Measurements from ENCODE around the gene KRT6B.
"Not testable (repeated sequence)": the region's sequence is repeated elsewhere in the genome, so short reads cannot be mapped to it uniquely, and the experiment has no call there.

The KRT6B gene

DNA sequence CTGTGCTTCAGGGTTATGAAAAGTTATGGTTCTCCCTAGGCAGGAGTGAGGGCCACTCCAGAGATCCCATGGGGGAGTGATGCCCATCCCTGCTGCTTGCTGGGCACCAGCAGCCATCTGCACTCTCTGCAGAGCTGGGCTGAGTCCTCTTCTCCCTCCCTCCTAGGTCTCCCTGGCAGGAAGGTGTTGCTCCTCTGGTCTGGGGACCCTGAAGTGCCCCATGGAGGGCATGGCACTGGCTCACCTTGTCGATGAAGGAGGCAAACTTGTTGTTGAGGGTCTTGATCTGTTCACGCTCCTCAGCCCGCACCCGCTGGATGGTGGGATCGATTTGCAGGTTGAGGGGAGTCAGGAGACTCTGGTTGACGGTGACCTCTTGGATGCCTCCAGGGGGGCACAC, 40.5 kb upstream of the KRT6B start:
- DNase-seq (ENCODE audit: low read depth in 1 of 2, low spot score in 1 of 2); H3K4me3 ChIP-seq (replicated peaks; ENCODE audit: insufficient read depth, low read length); H3K27ac ChIP-seq (replicated peaks); H3K27me3 ChIP-seq (ENCODE audit: insufficient read depth, poor library complexity, severe bottlenecking): not testable (repeated sequence)

DNA sequence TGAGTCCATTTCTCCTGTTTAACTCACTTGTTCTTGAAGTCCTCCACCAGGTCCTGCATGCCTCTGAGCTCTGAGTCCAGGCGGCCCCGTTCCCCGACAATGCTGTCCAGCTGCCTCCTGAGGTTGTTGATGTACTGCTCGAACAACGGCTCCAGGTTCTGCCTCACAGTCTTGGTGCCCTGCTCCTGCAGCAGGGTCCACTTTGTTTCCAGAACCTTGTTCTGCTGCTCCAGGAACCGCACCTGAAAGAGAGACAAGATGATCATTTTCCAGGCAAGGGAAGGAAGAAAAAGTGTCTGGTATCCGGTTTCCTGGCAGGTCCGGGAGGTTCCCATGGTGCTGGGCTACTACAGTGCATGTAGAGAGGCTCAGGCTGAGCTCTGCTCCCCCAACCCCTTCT, 39.5 kb upstream of the KRT6B start:
- not testable (repeated sequence) for H3K27me3 ChIP-seq (ENCODE audit: insufficient read depth, poor library complexity, severe bottlenecking); H3K4me3 ChIP-seq (replicated peaks; ENCODE audit: insufficient read depth, low read length); DNase-seq (ENCODE audit: low read depth in 1 of 2, low spot score in 1 of 2); H3K27ac ChIP-seq (replicated peaks)

DNA sequence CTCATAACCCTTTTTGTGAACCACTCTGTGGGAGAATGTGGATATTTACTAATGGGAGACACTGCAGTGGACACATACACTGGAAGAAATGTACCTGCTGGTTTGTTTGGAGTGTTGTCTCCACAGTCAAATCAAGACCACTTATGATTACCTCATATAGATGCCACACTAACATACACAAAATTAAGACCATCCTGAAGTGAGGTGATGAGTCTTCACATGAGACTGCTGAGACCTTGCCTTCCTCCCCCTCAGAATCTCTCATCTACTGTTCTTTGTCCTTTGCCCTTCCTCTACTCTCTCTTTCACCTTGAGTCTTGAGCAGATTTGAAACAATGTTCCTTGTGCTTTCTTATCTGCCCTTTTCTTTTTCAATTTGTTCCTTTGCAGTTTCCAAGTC, 36.8 kb upstream of the KRT6B start:
- Histone ChIP-seq H3K27ac (replicated peaks) (no peak overlapping the region), H3K27me3 (ENCODE audit: insufficient read depth, poor library complexity, severe bottlenecking) (no peaks in the 10 kb centered on the region), H3K4me3 (replicated peaks; ENCODE audit: insufficient read depth, low read length) (no peak overlapping the region)
- TF ChIP-seq GABPA (IDR thresholded peaks at IDR 0.05; ENCODE audit: low read depth) (no peak), CTCF (IDR thresholded peaks at IDR 0.05; ENCODE audit: insufficient read depth, low read length) (no peak), SPI1 (IDR thresholded peaks at IDR 0.05; ENCODE audit: borderline replicate concordance, low read depth) (no peak), POLR2AphosphoS5 (IDR thresholded peaks at IDR 0.05; ENCODE audit: low read depth) (no peak), REST (IDR thresholded peaks at IDR 0.05; ENCODE audit: insufficient replicate concordance, low read depth) (no peak)
- DNase-seq (ENCODE audit: low read depth in 1 of 2, low spot score in 1 of 2): no peak

DNA sequence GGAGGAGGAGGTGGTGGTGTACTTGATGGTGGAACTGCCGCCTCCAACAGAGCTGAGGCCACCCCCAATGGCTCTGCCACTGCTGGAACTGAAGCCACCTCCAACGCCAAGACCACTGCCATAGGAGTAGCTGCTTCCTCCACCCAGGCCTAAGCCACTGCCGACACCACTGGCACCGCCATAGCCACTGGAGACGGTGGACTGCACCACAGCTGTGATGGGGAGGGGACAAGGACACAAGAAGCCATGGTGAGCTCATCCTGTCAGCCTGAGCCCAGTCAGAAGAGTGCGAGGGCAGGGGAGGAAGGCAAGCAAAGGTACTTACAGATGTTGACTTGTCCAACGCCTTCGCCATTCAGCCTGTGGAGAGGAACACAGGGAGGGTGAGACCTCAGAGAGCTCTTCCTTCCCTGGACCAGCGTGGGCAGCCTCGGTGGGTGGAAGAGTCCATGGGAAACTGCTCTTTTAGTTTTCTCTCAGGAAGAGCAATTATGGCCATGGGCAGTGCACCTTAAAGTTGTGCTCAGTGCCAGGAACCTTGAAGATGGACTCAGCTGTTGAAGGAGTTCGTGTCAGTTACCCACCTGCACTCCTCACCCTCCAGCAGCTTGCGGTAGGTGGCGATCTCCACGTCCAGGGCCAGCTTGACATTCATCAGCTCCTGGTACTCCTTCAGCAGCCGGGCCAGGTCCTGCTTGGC, 35.9 kb upstream of the KRT6B start:
- not testable (repeated sequence) for H3K27me3 ChIP-seq (ENCODE audit: insufficient read depth, poor library complexity, severe bottlenecking); H3K27ac ChIP-seq (replicated peaks); DNase-seq (ENCODE audit: low read depth in 1 of 2, low spot score in 1 of 2); H3K4me3 ChIP-seq (replicated peaks; ENCODE audit: insufficient read depth, low read length)

GRCh38 chr12:52487211-52487610, 35.3 kb upstream of the KRT6B start:
- no peak for TF ChIP-seq REST (IDR thresholded peaks at IDR 0.05; ENCODE audit: insufficient replicate concordance, low read depth)
- no peak for TF ChIP-seq GABPA (IDR thresholded peaks at IDR 0.05; ENCODE audit: low read depth)
- no peak for TF ChIP-seq POLR2AphosphoS5 (IDR thresholded peaks at IDR 0.05; ENCODE audit: low read depth)
- TF ChIP-seq CTCF (IDR thresholded peaks at IDR 0.05; ENCODE audit: insufficient read depth, low read length): no peak
- no peak for TF ChIP-seq SPI1 (IDR thresholded peaks at IDR 0.05; ENCODE audit: borderline replicate concordance, low read depth)
- Histone ChIP-seq H3K27ac (replicated peaks) (no peak overlapping the region), H3K4me3 (replicated peaks; ENCODE audit: insufficient read depth, low read length) (no peak overlapping the region), H3K27me3 (ENCODE audit: insufficient read depth, poor library complexity, severe bottlenecking) (peaks cover 3% of the 10 kb centered on the region)
- no peak for DNase-seq (ENCODE audit: low read depth in 1 of 2, low spot score in 1 of 2)

Data from HL-60 (cell line).